NCI-H128 (cell line): ENCODE measurements around the gene AUTS2.

Source experiments
- DNase-seq: peaks from one replicate; lab custom pipeline; 2025; ENCODE audit not compliant: unreplicated experiment; lab: John Stamatoyannopoulos, UW

AUTS2 gene

DNA sequence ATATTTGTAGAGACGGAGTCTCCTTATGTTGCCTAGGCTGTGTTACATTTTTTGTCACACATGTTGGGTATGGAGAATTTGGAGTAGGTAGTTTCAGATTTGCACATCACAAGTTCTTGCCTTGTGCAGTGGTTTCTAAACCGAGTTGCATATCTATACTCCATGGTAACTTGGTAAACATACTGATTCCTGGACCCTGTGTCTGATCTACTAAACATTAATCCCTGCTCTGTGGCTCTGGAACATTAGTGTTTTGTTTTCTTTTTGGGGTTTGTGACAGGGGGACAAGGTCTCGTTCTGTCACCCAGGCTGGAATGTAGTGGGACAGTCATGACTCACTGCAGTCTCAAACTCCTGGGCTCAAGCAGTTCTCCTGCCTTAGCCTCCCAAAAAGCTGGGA, 24.7 kb downstream of the AUTS2 start:
- no peak for DNase-seq

- DNase-seq, result no peak
These were observed 26.4 kb downstream of the AUTS2 start for GRCh38 chr7:69624435-69625230.

DNA sequence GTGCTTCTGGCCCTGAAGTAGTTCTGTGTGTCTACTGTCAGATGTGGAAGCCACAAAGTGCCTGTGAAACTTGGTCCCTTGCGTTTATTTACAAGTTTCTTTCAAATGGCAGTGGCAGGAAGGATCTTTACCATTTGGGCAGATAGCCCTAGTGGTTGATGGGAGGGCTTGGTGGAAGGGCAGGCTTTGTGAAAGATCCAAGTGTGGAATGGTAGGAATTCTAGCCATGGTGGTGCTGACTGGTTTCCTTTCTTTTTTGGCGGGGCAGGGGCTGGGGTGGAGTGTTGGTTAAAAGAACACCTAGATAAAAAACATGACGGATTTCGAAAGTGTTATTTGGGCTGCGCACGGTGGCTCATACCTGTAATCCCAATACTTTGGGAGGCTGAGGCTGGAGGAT, 27.0 kb downstream of the AUTS2 start:
- no peak for DNase-seq

GRCh38 chr7:69625798-69626197, 27.5 kb downstream of the AUTS2 start:
- DNase-seq, result no peak

DNA sequence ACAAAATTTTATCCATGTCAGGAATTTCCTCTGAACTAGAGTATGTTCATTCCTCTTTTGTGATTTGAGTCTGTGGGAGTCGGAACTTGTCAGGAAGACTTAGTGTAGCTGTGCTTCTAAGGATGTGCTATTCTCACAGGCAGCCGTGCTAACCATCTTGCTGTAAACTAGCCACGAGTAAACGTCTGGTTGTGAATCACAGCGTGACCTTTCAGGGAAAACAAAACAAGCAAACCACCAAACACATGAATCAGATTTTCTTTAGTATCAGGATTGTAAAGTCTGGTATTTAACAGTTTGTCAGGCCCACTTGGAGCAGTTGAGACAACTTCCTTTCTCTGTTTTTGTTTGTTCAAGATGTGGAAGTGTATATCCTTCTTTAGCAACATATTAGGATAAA, 32.0 kb downstream of the AUTS2 start:
- no peak for DNase-seq

DNA sequence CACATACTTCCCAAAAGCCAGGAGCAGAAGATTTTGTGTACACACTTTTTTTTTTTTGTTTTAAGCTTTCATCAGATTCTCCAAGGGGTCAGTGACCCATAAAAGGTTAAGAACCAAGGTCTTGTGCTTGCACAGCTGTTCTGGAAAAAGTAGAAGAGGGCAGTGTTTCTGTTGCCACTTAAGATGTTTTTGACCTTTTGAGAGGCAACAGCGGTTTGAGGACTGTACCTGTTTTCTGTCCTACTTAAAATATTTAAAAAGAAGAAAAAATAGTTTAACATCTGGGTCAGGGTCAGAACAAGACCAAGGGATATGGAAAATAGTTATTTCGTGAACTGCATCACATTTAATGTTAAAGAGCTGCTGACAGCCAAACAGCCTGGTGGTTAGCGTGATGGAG, 32.9 kb downstream of the AUTS2 start:
- no peak for DNase-seq

GRCh38 chr7:69632280-69632679, 34.0 kb downstream of the AUTS2 start:
- DNase-seq, result no peak

- no peak for DNase-seq
These were observed 35.0 kb downstream of the AUTS2 start for GRCh38 chr7:69633122-69633831.

GRCh38 chr7:69635555-69636185, 37.4 kb downstream of the AUTS2 start:
- no peak for DNase-seq

DNA sequence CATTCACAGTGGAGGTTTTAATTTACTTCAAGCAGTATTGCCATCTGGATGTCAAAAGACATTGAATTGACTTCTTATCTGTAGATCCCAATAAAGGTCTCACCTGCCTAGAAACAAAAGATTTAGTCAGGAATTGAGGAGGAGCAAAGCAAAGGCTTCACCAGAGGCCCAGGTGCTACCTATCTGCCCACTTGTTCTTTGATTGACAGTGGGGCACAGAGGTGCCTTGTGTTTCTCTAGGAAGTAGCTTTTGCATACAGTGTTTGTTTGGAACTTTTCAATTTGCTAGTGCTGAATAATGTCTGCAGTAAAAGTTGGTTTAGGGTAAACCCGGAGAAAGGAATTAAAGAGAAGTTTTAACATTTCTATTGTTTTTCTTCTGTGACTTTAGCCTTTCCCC, 40.4 kb downstream of the AUTS2 start:
- DNase-seq, result no peak

- DNase-seq, result no peak
These were observed 41.9 kb downstream of the AUTS2 start for GRCh38 chr7:69640216-69640615.

DNA sequence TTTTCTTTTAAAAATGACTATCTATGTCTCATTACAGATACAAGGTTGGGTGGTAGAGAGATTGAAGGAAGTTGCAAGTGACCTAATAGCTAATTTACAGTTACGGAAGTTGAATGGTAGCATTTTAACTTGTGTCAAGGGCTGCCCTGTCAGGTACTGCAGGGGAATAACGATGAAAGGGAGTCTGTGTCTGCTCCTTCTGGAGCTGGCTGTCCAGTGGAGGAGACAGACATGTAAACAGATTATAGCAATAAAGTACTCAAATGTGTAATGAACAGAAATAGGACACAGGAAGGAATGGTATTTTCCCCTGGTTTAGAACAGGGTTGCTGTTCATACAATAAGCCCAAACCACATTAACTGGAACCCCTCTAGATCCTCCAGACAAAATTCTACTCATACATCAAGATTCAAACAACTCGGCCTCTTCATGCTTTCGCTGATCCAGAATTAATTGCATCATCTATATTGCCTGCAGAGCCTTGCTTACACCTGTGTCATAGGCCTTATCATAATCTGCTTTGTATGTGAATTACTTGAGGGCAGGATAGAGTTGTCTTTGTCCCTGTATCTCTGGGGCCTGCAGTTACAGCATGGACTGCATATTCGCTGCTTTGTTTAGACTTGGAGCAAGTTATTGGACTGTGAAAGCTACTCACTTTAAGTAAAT, 42.8 kb downstream of the AUTS2 start:
- DNase-seq, result no peak

DNA sequence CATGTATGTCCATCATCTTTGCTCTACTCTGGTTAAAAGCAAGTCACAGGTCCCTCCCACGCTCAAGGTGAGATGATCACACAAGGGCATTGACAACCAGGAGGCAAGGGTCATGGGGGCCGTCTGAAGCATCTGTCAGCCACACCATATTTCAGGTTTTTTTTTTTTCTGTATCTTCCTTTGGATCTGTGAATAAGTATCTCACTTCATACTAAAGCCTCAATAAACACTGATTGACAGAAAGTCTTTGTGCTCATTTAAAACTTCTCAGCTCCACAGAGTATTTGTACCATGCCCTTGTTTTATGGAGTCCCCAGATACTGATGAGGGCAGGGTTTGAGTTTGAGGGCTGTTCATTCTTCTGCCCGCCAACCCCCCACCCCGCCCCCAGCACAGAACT, 45.0 kb downstream of the AUTS2 start:
- no peak for DNase-seq

DNA sequence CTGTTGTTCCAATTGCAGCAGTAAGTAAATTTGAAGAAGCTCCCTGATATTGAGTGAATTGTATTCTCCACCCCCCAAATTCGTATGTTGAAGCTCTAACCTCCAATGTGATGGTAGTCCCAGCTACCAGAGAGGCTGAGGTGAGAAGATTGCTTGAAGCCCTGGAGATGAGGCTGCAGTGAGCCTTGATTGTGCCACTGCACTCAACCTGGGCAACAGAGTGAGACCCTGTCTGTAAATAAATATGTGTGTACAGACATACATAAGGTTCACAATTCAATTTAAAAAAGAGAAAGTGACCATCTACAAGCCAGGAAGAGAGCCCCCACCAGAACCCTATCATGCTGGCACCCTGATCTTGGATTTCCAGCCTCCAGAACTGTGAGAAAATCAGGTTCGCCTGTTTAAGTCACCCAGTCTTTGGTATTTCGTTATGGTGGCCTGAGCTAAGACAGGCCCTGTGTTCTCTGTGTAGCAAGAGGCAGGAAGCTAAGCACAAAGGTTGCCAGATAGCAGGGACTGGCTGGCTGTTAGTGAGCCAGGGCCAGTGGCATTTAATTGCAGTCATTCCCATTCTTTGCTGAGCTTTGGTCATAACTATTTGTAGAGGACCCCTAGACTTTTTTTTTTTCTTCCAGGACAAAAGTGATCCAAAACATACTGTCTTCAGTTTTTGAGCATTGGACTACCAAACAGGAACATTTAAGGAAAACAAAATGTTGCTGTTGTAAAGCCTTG, 45.6 kb downstream of the AUTS2 start:
- DNase-seq, result no peak

DNA sequence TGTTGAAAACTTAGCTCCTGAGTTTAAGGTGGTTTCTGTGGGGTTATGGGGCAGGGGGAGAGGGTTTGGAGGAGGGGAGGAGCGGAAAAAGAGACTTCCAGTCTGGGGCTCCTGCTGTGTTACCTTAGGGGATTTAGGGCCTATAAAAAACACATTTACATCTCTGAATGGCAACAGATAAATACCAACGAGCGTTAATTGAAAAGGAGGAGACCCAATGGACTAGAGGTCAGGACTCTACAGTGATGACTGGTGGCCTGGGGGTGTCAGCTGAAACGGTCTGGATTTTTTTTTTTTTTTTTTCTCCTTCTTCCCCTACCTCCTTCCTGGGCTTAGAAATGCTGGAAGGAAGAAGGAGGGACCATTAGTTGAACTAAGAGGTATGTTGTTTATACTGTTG, 47.4 kb downstream of the AUTS2 start:
- DNase-seq, result no peak

DNA sequence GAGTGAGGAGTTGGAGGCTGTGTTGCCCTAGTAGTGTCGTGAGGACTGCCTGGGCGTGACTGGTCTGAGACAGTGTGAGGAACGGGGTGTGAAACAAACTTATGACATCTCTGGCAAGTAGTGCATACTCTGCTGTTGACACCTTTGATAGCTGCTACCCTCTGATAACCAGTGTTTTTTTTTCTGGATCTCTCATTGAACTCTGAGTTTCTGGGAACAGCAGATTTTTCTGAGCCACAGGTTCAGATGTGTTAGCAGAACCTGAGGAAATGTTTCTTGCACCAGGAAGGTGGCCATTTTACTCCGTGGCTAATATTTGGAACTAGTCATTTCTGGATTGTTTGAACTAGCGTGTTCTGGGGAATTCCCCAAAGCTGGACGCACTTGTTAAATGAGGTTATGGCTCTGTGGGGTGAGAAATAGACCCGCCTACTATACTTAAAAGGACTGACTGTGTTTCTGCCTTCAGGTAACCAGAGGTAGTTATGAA, 52.9 kb downstream of the AUTS2 start:
- DNase-seq, result no peak

DNA sequence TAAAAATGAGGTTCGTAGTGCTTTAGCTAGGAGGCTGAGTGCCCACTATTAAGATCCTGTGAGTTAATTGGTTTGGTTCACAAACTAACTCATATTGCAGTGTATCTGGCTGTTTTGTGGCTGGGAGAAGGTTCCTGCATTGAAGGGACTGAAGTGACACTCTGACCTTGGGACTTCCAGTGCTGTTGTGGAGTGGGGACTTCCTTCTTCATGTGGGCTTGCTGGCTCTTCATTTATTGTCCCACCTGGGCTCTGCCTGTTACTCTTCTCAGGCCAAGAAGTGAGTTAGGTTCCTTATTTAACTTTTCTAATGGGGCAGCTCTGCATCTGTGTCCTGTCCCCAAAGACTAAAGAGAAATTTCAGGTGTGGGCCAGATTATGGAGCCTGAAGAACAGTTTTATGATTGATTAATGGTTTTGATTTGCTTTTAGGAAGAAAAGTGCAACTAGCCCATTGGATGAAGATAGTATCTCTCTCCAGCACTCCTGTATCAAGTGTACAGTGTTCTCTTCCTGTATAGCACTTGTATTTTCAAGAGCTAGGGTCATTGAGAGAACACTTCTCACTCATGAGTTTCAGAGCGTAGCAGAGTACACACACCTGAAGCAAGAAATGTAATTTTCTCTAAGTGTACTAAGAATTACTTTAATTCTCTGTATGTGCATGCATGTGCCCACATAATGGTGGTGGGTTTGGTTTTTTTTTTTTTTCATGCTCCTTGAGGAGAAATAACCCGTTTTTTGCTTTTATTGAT, 54.8 kb downstream of the AUTS2 start:
- DNase-seq, result peak; percentile 30

- DNase-seq, result no peak
These were observed 55.5 kb downstream of the AUTS2 start for GRCh38 chr7:69653806-69654205.

DNA sequence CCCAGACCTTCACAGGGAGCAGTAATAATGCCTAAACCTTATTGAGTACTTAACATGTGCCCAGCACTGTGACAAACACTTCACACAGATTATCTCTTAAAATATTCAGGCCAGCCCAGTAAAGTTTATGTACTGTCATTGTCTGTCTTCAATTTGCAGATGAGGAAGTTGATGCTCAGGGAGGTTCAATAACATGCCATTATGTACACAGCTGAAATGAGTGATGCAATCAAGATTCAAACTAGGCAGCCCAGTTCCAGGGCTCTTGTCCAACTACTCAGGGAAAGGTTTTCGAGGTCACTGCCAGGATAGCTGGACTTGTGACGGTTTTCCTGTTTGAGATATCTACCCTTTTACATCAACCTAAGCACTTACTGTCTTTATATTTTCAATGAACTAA, 56.1 kb downstream of the AUTS2 start:
- DNase-seq, result no peak
